GM21423 (cell line): Measurements from ENCODE around the gene MAP3K20.
"Not testable (repeated sequence)": the region's sequence is repeated elsewhere in the genome, so short reads cannot be mapped to it uniquely, and the experiment has no call there.

ENCODE experiments used
- ATAC-seq: cut with Tn5 transposase; IDR thresholded peaks from one replicate; pipeline ENCODE4 v1.9.1; 2021; ENCODE audit warnings: mild to moderate bottlenecking, moderate library complexity; ENCODE audit not compliant: unreplicated experiment

The MAP3K20 gene

DNA sequence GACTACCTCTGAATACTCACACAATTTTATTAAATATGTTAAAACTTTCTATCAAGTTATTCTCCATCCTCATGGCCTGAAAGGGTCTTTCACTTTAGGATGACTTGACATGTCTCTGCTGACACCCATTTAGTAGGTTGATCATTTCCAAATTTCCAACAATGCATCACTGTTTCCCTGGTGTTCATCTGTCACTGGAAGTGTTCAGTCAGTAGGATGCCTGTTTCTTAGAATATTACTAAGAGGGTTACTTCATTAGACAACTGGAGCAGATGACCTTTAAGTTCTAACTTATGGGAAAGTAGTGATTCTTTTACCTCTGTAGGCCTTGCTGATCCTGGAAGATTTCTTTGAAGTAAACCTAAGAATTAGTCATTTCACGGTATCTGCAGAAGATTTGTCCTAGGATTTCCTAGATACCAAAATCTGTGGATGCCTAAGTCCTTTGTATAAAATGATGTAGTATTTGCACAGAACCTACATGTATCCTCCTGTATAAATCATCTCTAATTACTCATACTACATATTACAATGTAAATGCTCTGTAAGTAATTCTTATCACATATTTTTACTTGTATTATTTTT lies 77.7 kb downstream of the MAP3K20 start:
- ATAC-seq: no peak

DNA sequence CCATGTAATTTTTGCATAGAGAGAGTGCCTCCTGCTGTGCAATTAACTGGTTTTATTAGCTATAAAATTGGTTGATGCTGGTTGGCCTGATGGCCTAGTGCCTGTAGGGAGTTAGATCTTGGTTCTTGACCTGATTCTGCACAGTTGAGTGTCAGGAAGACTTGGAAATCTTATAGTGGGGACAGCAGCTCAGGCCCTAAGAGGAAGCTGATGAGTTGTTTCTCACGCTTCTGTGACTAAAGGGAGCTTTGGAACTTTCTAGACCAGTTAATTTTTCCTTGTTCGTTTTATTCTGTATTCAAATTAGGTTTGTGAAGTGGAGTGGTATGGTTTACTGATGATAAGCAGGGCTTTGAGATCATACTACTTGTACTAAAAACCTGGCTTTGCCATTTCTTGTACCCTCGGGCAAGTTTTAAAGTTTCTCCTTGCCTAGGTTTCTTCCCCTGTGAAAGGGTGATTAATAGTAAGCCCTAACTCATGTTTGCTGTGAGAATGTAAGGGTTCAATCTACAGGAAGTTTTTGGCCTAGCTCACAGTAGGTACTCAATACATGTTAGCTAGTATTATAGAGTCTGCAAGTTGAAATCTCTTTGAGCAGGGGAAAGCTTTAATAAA lies 82.1 kb downstream of the MAP3K20 start:
- no peak for ATAC-seq

DNA sequence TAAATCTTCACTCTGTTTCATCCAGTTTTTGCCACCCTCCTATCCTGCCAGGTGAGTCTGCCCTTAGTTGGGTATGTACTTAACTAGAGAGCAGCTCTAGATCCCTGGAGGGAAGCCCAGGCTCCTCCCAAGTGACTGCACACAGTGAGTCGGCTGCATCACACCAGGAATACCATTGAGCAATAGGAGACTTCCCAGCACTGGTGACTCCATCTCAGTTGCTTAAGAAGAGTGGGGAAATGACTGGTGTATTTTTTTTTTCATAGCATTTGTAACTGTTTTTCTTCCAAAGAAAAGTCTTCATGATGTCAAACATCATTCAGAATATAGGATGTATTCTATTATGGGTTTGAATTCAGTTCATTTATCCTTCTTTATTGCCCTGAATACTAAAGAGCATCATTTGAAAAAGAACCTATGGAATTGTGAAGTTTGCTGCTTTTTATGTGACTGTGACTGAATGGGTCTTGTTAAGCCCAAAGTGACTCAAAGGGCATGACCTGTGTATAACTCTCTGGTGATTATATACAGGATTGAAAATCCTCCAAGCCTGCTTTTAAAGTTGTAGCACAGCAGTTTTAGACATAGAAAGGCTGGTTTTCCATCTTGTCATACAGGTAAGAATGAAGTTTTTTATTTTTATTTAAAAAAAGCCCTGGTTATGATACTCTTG lies 84.3 kb downstream of the MAP3K20 start:
- no peak for ATAC-seq

DNA sequence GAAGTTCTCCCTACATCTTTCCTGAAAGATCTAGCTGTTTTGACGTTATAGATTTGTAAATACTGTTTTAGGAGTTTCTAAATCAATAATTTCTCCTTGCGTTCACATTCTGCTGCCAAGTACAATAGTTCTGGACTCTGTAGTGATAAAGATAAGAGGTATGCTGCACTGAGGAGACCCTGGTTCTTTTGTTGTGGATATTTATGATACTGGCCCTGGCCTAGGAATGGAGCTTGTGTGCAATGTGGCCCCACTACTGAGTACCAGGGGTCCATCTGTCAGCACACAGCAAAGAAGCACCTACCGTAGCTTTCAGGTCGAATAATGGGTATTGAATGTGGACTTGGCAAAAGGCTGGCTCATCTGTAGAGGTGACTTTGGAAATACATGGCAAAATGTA lies 85.0 kb downstream of the MAP3K20 start:
- no peak for ATAC-seq

DNA sequence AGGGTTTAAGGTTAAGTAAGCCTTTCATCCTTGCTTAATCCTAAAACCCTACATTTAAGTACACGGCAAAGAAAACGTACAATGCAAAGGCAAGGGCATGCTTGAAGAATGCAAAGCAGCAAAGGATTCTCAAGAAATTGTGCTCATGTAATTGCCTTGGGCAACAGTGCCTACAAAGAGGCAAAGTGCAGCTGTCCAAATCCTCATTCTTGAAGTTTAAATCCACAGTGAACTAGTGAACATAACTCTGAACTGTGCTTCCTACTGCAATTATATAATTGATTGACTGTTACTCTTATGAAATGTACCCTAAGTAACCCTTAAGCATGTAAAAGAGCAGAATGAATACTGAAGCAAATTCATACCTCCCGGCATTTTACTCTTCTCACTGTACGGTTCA lies 85.4 kb downstream of the MAP3K20 start:
- ATAC-seq: no peak

DNA sequence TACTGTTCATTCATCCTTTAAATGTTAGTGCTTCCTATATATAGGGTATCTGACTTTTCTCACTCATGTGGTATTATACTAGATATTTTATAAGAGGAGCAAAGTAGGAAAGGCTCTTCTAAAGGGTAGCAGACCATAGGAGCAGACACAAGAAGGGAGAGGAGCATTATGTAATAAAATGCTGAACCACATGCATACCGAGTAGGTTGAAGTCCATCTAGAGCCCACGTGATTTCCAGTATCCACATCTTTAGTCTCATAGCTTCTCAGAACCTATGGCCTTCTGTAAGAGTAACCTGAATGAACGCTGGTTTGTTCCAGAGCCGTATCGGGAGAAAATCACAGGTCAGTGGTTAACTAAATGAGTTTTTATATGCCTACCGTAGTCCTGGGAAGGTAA lies 85.9 kb downstream of the MAP3K20 start:
- no peak for ATAC-seq

DNA sequence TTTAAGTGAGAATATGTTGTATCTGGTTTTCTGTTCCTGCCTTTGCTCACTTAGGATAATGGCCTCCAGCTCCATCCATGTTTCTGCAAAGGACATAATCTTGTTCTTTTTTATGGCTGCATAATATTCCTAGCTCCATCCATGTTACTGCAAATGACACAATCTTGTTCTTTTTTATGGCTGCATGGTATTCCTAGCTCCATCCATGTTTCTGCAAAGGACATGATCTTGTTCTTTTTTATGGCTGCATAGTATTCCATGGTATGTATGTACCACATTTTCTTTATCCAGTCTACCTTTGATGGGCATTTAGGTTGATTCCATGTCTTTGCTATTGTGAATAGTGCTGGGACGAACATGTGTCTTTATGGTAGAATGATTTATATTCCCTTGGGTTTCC lies 87.7 kb downstream of the MAP3K20 start:
- ATAC-seq: not testable (repeated sequence)

DNA sequence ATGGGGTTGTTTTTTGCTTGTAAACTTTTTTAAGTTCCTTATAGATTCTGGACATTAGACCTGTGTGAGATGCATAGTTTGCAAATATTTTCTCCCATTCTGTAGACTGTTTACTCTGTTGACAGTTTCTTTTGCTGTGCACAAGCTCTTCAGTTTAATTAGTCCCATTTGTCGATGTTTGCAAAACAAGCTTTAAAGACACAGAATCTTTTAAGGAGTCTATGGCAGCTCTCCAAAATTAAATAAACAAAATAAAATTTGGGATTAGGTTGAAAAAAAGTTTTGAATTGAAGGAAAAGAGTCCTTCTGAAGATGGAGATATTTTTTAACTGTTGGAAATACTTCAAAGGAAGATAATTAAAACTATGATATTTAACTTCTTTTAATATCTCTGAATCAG lies 88.8 kb downstream of the MAP3K20 start:
- ATAC-seq: no peak

DNA sequence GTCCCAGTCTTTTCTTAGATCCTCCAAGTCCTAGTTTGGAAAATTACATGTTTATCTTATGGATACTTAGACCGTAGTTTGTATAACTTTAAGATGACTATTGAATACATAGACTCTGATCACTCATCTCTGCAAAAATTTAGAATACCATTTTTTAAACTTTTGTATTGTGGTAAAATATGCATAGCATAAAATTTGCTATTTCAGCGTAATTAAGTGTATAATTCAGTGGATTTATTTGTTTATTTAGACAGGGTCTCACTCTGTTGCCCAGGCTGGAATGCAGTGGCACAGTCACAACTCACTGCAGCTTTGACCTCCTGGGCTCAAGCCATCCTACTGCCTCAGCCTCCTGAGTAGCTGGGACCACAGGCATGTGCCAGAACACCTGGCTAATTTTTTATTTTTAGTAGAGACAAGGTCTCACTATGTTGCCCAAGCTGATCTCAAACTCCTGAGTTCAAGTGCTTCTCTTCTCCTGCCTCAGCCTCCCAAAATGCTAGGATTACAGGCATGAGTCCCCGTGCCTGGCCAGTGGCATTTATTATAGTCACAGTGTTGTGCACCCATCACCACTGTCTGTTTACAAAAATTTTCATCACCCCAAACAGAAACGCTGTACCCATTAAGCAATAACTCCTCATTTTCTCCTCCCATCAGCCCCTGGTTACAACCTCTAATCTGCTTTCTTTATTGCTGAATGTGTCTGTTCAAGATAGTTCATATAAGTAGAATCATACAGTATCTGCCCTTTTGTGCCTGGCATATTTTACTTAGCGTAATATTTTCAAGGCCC lies 90.0 kb downstream of the MAP3K20 start:
- no peak for ATAC-seq

DNA sequence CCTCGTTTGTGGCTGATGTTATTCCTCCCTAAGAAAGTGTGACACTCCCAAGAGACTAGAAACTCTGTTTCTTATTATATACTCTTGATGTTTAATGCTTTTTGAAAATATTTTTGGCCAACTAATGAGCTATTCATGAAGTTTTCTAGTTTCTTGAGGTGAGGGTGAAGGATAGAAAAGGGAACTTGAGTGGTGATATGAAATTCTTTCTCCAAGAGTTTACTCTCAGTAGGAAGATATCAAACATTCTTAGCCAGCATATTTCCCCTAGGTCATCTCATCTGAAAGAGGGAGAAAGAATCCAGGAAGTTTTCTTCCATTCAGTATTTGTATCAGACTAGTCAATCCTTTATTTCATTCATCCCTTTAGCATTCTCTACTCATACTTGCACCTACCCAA lies 95.7 kb downstream of the MAP3K20 start:
- no peak for ATAC-seq

DNA sequence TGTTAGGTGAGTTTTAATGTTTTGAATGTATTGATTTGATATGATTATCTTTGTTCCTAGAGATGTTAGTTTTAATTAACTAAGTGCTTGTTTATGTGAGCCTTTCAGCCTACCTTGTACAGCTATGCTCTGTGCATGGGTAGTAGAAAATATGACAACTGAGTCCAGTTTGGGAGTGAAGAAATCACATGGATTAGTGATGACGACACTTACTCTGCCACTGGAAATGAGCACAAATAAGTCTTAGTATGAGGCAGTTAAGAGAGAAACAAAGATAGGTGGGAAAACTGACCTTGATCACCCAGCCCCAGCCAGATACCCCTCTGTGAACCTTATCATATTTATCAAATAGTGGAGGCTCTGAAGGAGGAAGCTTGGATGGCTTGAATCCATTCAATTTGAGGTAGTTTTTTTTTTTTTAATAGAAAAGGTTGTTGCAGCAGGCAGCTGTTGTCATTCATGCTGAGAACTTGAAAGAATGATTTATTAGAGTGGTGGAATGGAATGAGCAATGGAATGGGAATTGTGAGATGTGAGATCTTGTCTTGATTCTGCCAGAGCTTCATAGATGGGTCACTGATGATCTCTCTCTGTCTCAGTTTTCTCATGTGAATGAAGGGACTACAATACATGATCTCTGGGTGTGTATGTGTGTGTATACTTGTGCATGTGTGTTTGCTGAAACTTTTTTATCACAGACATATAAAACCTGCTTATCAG lies 96.4 kb downstream of the MAP3K20 start:
- no peak for ATAC-seq

DNA sequence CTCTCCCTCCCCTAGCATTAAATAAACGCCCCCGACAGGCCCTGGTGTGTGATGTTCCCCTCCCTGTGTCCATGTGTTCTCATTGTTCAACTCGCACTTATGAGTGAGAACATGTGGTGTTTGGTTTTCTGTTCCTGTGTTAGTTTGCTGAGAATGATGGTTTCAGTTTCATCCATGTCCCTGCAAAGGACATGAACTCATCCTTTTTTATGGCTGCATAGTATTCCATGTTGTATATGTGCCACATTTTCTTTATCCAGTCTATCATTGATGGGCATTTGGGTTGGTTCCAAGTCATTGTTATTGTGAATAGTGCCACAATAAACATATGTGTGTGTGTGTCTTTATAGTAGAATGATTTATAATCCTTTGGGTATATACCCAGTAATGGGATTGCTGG lies 98.7 kb downstream of the MAP3K20 start:
- ATAC-seq: not testable (repeated sequence)

DNA sequence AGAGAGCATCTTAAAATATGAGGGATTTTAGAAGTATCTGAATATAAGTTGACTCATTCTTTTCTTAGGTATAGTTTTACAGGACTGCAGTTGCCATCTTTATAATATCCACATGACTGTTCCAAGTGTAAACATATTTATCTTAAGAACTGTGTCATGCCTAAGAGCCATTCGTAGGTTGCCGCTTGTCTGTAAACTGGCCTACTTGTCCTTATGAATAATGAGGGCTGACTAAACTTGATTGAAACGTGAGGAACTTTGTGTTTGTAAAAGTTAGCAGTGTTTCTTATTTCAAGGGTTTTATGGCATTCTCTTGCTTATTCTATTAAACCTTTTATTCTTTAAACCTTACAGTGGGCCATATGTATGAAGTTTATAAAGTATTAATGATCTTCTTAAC lies 99.6 kb downstream of the MAP3K20 start:
- no peak for ATAC-seq

DNA sequence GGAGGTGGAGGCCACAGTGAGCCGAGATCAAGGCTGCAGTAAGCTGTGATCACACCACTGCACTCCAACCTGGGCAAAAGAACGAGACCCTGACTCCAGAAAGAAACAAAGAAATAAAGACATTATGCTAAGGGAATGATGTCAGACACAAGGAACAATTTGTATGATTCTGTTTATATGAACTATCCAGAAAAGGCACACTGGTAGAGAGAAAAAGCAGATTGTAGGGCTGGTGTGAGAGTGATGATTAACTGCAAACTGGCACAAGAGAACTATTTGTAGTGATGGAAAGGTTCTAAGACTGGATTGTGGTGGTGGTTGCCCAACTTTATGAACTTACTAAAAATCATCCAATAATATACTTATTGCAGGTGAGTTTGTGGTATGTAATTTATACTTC lies 106.3 kb downstream of the MAP3K20 start:
- ATAC-seq: no peak

DNA sequence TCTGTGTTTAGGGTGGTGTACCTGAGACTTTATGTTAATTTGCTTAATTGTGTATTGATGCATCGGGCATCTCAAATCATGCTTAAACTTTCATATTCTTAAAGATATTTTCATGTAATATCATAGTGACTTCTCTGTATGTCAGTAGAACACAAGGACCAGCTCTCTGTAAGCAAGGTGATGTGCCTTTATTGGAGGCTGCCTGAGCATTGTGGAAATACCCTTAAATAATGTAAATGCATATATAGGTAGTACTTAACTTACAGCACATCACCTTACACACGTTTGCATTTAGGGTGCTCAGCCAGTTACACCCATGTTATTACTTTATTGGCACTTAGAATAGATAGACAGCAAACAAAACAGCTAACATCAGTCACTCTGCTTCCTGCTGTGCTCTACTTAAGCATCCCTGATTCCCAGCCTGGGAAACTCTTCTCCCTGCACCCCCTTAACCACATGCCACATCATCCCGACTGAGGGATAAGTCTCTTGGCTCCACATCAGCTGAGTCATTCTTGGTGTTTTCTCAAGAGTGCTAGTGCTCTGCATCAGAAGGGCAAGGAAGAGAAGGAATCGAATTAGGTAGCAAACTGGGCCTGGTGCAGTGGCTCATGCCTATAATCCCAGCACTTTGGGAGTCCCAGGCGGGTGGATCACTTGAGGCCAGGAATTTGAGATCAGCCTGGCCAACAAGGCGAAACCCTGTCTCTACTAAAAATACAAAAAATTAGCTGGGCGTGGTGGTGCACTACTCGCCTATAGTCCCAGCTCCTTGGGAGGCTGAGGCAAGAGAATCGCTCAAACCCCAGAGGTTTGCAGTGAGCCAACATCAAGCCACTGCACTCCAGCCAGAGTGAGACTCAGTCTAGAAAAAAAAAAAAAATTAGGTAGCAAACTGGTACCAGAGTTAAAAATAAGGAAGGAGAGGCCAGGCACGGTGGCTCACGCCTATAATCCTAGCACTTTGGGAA lies 108.7 kb downstream of the MAP3K20 start:
- no peak for ATAC-seq

DNA sequence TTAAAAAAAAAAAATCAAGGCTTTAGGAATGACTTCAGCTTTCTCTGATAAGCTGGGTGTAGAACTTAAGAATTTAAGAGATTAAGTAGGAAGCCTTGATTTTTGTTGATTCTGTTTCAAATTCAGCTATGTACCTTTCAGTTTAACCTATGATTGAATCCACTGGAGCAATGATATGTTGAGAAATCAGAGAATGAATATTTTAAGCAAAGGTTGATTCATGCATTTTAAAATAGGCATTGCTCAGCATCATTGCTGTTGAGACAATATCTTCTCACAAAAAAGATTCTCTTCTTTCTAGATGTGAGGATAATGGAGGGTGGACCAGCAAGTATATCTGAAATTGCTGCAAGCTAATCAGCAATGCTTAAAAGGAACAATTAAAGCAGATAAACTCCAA lies 109.8 kb downstream of the MAP3K20 start:
- no peak for ATAC-seq

DNA sequence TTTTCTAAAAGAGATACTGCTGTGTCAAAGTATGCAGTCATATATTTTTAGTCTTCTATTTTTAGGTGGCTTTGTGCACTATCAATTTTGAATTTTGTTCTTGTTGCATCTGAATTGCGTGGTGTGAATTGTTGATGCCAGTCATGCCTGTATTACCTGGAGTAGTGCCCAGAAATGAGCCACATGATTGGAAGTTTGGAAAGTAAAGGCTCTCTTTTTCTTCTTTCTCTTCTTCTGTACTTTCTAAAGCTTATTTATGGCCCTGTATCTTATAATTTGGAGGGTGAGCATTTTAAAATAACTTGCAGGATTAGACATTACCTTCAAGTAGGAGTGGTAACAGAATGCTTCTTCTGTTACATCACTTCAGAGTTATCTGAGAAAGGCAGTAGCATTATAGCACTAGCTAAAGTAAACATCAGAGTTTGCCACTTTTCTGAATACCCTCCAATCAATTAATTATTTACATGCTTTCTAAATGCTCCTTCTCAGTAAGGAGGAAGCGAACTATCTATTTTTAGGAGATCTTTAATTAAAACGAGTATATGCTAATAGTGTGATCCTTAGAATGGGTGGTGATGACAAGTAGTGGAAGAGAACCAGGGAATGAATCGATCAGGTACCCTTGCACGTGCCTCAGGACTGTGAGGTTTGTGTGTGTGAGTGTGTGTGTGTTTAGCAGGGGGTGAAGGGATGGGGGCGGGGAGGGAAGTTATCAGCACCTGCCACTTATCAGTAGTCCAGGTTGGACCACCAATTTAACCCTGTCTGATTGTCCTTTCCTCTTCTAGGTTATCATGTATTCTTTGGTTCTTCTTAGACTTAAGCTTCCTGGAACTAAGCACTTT lies 112.5 kb downstream of the MAP3K20 start:
- ATAC-seq: no peak

DNA sequence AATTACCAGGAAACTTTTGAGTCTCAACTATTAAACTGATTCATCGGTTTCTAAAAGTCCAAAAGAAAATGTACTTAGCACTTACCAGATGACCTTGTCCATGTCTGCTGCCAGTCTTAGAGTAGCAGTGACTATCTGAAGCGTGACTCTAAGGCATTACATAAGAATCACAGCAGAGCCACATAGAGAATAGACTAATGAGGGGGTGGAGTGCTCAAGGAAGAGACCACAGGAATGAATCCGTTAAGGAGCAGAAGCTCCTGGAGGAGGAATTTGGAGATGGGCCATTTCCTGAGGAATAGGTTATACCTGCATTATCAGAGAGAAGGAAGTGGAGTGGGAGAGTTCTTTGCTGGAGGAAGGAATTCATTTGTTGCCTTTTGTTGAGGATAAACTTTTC lies 116.0 kb downstream of the MAP3K20 start:
- ATAC-seq: no peak

DNA sequence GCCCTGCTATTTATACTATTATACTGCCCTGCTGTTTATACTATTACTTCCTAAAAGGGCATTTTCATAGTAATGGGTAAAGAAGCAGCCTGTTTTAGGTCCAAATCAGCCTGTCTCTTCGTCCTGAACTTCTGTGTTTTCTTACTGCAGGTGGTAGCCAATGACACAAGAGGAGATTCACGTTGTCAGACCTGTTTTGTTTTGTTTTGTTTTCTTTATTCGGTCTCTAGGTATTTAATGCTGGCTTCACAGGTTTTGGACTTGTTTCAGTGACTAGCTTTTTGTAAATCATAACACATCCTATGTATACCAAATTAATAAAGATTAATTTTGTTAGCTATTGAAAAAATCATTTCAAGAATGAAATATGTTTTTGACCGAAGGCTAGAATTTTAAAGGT lies 116.4 kb downstream of the MAP3K20 start:
- no peak for ATAC-seq
